Stimulated activated naive CD8-positive, alpha-beta T cell treated with anti-CD3 and anti-CD28 coated beads, Interleukin-15, amount 100 ng/mL, for 72 hours (primary cell): ENCODE results near the gene TCEA2.

Source experiments
- ATAC-seq: fragments of 150-1000 bp; cut with Tn5 transposase; 2 replicates; pipeline ENCODE4 v1.10.0; 2021; ENCODE audit warnings: mild to moderate bottlenecking, moderate library complexity
- DNase-seq, 2 donors: peaks; one replicate each; pipeline ENCODE4 v3.0.0; 2021 to 2022
- H3K27ac Mint-ChIP-seq, 2 donors: one replicate each; pipeline ENCODE4 v1.8.0; 2022; ENCODE audit warnings: mild to moderate bottlenecking in 2 of 2, mixed read lengths in 2 of 2, moderate library complexity in 2 of 2
- H3K27me3 Mint-ChIP-seq: one replicate; pipeline ENCODE4 v1.8.0; 2022; ENCODE audit warnings: mixed read lengths
- H3K4me1 Mint-ChIP-seq: one replicate; pipeline ENCODE4 v1.8.0; 2022; ENCODE audit warnings: mild to moderate bottlenecking, mixed read lengths
- H3K4me3 Mint-ChIP-seq, 2 donors: one replicate each; pipeline ENCODE4 v1.8.0; 2022; ENCODE audit warnings: mild to moderate bottlenecking in 2 of 2, mixed read lengths in 2 of 2, moderate library complexity in 1 of 2
- H3K9me3 Mint-ChIP-seq, 2 donors: one replicate each; pipeline ENCODE4 v1.8.0; 2022; ENCODE audit warnings: mixed read lengths in 2 of 2

The TCEA2 gene

DNA sequence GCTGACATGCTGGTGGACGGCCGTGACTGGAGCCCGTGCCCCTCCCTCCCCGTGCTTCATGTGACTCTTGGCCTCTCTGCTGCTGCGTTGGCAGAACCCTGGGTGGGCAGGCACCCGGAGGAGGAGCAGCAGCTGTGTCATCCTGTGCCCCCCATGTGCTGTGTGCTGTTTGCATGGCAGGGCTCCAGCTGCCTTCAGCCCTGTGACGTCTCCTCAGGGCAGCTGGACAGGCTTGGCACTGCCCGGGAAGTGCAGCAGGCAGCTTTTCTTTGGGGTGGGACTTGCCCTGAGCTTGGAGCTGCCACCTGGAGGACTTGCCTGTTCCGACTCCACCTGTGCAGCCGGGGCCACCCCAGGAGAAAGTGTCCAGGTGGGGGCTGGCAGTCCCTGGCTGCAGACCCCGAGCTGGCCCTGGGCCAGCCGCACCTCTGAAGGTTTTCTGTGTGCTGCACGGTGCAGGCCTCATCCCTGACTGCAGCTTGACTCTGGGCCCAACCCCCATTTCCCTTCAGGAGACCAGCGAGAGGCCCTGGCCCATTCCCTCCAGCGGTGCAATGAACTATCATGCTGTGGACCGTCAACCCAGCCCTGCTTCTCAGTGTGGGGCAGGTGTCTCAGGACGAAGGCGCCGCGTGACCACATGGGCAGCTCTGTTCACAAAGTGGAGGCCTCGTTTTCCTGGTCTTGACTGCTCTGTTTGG, 36.2 kb downstream of the TCEA2 start:
- Mint-ChIP-seq H3K27ac (no peak overlapping the region), H3K4me1 (peaks cover 37% of the 10 kb centered on the region), H3K27me3 (peaks cover 32% of the 10 kb centered on the region), H3K4me3 (no peak overlapping the region), H3K9me3 (peaks cover 0 to 5% of the 10 kb centered on the region in 2 donors)
- no peak for ATAC-seq
- no peak for DNase-seq

DNA sequence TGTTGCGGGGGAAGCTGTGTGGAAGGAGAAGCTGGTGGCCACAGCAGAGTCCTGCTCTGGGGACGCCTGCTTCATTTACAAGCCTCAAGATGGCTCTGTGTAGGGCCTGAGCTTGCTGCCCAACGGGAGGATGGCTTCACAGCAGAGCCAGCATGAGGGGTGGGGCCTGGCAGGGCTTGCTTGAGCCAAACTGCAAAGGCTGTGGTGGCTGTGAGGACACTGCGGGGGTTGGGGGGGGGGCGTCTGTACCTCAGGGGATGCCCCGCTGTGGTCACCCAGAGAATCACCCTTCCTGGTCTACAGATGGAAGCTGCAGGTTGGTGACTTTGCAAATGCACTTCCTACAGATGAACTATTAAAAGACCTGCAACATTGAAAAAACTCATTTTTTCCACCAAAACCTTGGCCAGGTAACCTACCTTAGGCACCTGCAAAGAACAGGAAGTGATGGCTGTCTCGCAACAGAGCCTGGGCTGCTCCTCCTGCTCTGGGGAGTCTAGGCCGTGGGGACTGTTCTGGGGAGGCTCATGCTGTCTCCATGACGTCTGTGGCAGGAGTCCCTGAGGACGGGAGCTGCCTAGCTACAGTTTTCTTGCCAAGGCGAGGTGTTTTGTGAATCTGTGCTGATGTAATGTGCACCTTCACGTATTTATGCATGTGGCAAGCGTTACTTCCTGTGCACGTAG, 37.0 kb downstream of the TCEA2 start:
- peaks cover 0 to 5% of the 10 kb centered on the region in 2 donors for H3K9me3 Mint-ChIP-seq

DNA sequence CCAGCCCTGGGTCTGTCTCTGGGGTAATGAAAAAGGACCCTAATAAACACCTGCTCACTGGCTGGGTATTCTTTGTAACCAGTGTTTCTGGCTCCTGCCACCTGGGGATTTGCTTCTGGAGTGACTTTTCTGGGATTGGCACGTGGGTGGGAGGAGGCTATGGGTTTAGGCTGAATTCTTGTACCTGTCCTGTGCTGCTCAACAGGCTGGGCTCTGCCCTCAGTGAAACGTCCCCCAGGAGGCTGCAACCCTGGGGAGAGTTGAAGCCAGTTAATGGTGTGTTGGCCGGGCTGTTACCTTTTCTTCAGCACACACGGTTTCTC, 37.5 kb downstream of the TCEA2 start:
- peak; percentile 21 for ATAC-seq
- Mint-ChIP-seq H3K4me1 (peaks cover 37% of the 10 kb centered on the region), H3K27ac (no peak overlapping the region), H3K27me3 (peaks cover 32% of the 10 kb centered on the region), H3K4me3 (peak overlapping the region in 1 of 2 donors; percentile 19), H3K9me3 (peaks cover 0 to 5% of the 10 kb centered on the region in 2 donors)
- no peak for DNase-seq

More for the DNA sequence above, 37.0 kb downstream of the TCEA2 start:
- Mint-ChIP-seq H3K27ac (peak overlapping the region in 1 of 2 donors; percentile 77), H3K27me3 (peaks cover 32% of the 10 kb centered on the region), H3K4me1 (peaks cover 37% of the 10 kb centered on the region), H3K4me3 (peak overlapping the region; percentile 22 to 38)
- DNase-seq = peak in 1 of 2 donors; percentile 70
- peak; percentile 84 for ATAC-seq

DNA sequence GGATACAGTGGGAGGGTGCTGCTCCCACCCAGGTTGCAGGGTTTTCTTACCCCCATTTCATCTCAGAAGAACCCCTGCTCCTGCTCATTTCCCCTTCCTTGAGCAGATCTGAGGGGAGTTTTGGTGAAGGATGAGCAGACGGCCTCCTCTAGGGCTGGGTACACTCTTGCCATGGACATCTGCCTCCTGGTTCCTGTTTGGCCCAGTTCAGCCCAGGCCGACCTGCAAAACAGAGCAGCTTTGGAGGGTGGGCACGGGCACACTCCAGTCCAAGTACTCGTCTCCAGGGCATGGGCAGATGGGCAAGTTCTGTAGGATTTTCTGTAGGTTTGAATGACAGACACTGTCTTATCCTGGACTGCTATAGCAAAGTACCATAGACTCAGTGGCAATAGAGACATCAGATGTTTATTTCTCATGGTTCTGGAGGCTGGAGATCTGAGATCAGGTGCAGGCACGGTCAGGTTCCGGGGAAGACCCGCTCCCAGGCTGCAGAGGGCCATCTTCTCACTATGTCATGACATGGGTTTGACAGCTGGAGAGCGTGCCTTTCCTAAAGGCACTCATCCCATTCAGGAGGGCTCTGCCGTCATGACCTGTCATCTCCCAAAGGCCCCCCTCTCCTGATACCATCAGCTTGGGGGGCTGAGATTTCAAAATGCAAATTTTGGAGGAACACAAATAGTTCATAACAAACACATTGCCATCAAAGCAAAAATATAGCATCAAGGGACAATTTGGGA, 38.1 kb downstream of the TCEA2 start:
- H3K9me3 Mint-ChIP-seq = peaks cover 0 to 5% of the 10 kb centered on the region in 2 donors
- peak overlapping the region; percentile 53 to 56 for H3K4me3 Mint-ChIP-seq
- no peak overlapping the region for H3K27ac Mint-ChIP-seq
- H3K4me1 Mint-ChIP-seq = peaks cover 37% of the 10 kb centered on the region
- ATAC-seq (no peak), DNase-seq (no peak)
- H3K27me3 Mint-ChIP-seq = peaks cover 32% of the 10 kb centered on the region

DNA sequence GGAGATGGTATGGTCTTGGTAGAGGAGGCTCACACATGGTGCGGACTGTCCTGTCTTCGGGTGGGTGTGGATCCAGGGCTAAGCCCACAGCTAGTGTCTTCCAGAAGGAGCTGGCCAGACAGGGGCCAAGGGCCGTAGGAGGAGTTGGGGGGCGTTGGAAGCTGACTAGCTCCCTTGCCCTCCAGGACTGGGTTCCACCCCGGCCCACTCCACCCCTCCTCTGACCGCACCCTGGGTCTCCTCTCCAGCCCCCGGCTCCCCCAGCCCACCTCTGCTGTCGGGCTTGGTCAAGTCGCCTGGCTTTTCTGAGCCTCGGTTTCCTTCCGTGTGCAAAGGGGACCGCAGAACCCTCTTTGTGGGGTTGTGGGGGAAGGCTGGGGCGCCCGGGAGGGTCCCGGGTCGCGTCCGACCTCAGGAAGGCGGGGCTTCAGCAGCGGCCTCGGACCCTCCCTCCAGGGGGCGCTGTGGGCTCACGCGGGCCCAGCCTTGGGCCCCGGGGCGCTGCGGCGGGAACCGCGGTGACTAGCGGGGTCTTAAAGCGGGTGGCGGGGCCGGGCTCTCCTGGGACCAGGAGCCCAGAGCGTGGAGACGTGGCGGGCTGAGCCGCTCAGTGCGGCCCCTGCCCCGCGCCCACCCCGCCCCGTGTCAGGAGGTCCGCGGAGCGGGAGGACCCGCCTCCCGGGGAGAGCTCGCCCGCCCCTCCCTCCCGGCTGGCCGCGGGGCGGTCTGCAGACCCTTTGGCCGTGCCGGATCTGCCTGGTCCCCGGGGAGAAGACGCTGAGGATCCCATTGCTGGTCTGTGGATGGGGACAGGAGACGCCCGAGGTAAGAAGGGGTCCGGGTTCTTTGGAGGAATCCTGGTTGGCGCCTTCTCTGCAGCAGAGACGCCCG, 39.0 kb downstream of the TCEA2 start:
- peak overlapping the region; percentile 79 to 86 for H3K4me3 Mint-ChIP-seq
- H3K27me3 Mint-ChIP-seq = peaks cover 32% of the 10 kb centered on the region
- peaks cover 37% of the 10 kb centered on the region for H3K4me1 Mint-ChIP-seq
- DNase-seq (peak; percentile 73 to 77), ATAC-seq (peak; percentile 68)
- H3K27ac Mint-ChIP-seq = no peak overlapping the region
- H3K9me3 Mint-ChIP-seq = peaks cover 0 to 1% of the 10 kb centered on the region in 2 donors

DNA sequence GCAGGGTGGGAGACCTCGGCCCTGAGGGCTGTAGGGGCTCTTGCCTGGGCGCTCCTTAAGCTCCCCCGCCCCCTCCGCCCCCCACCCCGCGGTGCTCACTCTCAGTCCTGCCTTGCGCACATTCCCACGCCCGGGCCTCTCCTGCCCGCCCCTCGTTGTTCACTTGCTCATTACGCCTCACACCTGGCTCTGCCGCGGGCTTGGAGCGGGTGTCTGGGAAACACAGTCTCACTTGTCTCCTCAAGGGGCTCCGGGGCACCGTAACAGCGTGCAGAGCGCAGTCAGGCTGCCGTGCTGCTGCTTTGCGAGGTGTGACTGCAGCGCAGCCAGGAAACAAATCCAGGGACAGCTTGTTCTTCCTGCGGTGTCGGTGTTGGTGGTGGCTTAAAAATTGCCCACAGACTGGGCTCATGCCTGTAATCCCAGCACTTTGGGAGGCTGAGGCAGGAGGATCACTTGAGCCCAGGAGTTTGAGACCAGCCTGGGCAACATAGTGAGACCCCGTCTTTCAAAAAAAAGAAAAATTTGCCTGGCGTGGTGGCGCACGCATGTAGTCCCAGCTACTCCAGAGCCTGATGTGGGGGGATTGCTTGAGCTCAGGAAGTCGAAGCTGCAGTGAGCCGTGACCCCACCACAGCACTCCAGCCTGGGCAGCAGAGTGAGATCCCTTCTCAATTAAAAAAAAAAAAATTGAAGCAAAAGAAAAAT, 39.8 kb downstream of the TCEA2 start:
- peak in 1 of 2 donors; percentile 10 for DNase-seq
- H3K4me1 Mint-ChIP-seq = peaks cover 42% of the 10 kb centered on the region
- H3K27me3 Mint-ChIP-seq = peaks cover 32% of the 10 kb centered on the region
- ATAC-seq = no peak
- H3K27ac Mint-ChIP-seq = no peak overlapping the region
- no peaks in the 10 kb centered on the region for H3K9me3 Mint-ChIP-seq
- peak overlapping the region; percentile 79 to 86 for H3K4me3 Mint-ChIP-seq

DNA sequence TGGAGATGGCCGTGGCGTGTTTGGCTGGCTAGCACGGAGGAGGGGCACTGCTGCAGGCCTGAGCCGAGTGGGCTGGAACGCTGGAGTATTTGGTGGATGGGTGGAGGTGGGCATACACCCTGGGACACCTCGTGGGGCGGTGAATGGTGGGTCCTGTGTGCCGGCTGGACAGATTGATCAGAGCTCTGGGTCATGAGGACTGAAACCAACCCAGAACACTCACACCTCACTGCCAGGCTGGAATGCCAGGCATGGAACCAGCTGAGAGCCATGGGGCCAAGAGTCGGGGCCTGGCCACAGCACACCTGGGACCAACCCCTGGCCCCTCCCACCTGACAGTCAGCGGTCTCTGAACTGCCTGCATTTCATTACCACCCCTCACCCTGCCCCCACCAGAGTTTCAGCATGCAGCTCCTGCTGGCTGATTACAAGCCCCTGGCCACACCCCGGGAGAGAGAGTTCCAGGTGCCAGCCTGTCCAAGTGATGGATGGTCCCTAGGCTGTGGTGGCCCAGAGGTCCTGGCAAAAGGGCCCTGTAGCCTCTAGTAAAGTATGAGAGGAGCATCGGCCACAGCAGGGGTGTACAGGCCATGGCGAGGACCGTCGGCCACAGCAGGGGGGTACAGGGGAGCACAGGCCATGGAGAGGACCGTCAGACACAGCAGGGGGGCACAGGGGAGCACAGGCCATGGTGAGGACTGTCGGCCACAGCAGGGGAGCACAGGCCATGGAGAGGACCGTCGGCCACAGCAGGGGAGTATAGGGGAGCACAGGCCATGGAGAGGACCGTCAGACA, 41.1 kb downstream of the TCEA2 start:
- H3K27ac Mint-ChIP-seq = peak overlapping the region in 1 of 2 donors; percentile 69

DNA sequence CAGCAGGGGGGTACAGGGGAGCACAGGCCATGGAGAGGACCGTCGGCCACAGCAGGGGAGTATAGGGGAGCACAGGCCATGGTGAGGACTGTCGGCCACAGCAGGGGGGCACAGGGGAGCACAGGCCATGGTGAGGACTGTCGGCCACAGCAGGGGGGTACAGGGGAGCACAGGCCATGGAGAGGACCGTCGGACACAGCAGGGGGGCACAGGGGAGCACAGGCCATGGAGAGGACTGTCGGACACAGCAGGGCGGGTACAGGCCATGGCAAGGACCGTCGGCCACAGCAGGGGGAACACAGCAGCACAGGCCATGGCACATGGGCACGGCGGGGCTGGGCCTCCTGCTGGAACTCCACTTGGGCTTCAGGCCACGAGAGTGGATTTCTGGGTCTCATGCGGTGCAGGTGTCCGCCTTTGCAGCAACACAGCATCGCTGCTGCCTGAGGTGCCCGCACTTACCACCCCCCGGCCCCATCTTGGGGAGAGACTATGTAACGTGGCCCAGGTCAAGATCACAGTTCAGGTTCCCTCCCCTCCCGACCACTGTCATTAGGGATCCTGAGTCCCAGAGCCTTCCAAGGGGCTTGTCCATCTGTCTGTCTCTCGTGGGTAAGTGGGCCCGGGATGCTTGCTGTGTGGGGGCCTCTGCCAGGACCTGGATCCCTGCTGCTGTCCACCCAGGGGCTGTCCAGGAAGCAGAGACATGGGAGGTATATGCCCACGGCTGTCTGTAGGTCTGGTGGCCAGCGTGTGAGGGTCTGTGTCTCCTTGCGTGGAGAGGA, 41.9 kb downstream of the TCEA2 start:
- no peaks in the 10 kb centered on the region for H3K9me3 Mint-ChIP-seq

More for the DNA sequence above, 41.1 kb downstream of the TCEA2 start:
- DNase-seq (peak in 1 of 2 donors; percentile 0), ATAC-seq (no peak)
- Mint-ChIP-seq H3K9me3 (no peaks in the 10 kb centered on the region), H3K4me1 (peaks cover 42% of the 10 kb centered on the region), H3K4me3 (no peak overlapping the region), H3K27me3 (peaks cover 32% of the 10 kb centered on the region)

DNA sequence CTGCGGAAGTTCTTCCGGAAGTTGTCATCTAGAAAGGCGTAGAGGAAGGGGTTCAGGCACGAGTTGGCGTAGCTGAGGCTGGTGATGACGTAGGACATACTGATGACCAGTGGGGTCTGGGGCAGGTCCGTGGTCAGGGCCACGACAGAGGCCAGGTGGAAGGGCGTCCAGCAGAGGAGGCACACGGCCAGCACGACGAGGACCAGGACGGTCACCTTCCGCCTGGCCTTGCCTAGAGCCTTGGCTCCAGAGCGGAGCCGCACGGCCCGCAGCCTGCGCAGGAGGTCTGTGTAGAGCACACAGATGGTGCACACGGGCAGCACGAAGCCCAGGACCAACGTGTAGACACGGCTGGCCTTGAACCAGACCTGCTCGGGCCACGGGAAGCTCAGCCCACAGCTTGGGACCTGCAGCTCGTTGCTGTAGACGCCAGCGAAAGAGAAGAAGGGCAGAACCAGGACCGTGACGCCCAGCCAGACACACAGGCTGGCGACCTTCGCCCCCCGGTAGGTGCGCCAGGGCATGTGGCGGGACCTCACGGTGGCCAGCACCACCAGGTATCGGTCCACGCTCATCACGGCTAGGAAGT, 42.9 kb downstream of the TCEA2 start:
- DNase-seq (no peak), ATAC-seq (no peak)
- no peak overlapping the region for H3K4me3 Mint-ChIP-seq
- peaks cover 30% of the 10 kb centered on the region for H3K27me3 Mint-ChIP-seq
- no peaks in the 10 kb centered on the region for H3K9me3 Mint-ChIP-seq
- H3K27ac Mint-ChIP-seq = peak overlapping the region in 1 of 2 donors; percentile 47
- peaks cover 27% of the 10 kb centered on the region for H3K4me1 Mint-ChIP-seq

More for the DNA sequence above, 41.9 kb downstream of the TCEA2 start:
- H3K4me1 Mint-ChIP-seq = peaks cover 38% of the 10 kb centered on the region
- H3K4me3 Mint-ChIP-seq = no peak overlapping the region
- peak overlapping the region in 1 of 2 donors; percentile 9 for H3K27ac Mint-ChIP-seq
- ATAC-seq (no peak), DNase-seq (peak; percentile 2 to 8)
- H3K27me3 Mint-ChIP-seq = peaks cover 32% of the 10 kb centered on the region

DNA sequence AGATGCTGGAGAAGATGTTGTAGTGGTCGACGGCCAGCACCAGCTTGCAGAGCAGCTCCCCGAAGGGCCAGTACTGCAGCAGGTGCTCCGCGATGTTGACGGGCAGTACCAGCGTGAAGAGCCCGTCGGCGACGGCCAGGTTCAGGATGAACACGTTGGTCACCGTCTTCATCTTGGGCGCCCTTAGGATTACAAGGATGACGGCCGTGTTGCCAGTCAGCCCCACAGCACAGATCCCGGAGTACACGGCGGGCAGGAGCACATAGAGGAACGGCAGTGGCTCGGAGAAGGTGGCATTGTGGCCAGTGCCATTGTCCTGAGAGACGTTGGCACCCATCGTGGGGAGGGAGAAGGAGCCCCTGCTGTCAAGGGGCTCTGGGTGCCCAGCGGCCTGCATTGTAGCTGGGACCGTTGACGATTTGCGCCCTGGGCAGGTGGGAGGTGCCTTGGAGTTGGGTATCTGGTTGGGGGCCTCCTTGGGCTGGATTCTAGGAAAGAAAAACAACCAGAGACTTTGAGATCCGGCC, 43.5 kb downstream of the TCEA2 start:
- no peaks in the 10 kb centered on the region for H3K9me3 Mint-ChIP-seq
- ATAC-seq (no peak), DNase-seq (peak; percentile 0 to 7)
- H3K27ac Mint-ChIP-seq = no peak overlapping the region
- peaks cover 24% of the 10 kb centered on the region for H3K27me3 Mint-ChIP-seq
- no peak overlapping the region for H3K4me3 Mint-ChIP-seq
- peaks cover 21% of the 10 kb centered on the region for H3K4me1 Mint-ChIP-seq

DNA sequence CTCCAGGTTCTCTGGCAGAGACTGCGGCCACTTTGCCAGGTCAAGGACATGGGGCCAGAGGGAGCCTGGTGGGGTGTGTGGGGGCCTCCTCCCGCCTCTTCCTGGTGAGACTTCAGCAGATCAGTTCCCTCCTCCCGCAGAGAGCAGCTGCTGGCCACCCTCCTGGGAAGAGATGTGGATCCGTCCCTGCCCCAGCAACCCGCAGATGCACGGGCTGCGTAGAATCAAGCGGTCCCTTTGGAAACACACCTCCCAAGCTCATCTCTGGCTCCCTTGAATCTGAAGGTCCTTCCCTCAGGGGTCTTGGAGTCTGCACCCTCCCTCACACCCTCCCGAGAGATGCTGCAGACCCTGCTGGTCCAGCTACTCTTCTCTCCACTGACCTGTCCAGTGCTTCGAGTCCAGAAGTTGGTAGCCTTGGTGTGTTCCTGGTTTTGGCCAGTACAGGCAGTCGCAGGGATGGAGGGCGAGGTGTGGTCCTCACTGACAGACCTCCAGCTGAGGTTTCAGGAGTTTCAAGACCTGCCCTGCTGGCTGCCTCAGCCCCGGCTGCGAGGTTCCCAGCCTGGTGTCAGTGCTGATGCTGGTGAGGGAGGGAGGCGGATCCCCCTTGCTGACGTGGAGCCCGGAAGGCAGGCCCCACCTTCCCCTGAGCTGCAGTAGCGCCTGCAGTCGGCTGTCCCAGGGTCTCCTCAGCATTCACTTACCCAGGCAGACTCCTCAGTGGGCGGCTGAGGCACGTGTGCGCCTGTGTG, 44.2 kb downstream of the TCEA2 start, which contains the start of gene NPBWR2:
NPBWR2 (minus strand) TSS at position 585 of the 755 bp plus-strand sequence. CDS start 734 bp downstream, outside the sequence.
- DNase-seq = peak; percentile 1 to 24
- Mint-ChIP-seq H3K4me1 (peaks cover 17% of the 10 kb centered on the region), H3K27me3 (peaks cover 19% of the 10 kb centered on the region), H3K27ac (no peak within 1 kb of the TSS), H3K4me3 (no peak within 1 kb of the TSS), H3K9me3 (no peaks in the 10 kb centered on the region)
- ATAC-seq = peak; percentile 62
